Ovary (tissue), 9 donors: ENCODE measurements around the gene DNAAF5. TPM values are rescaled to one million over a fixed set of nuclear protein-coding genes. Genes with fewer than 3 reads are reported as not detected.

ENCODE experiments used
- DNase-seq, 5 donors: peaks; one replicate each; pipeline ENCODE4 v3.0.0-alpha.2; 2019 to 2020
- H3K27ac ChIP-seq, 2 donors: fragments of 200-600 bp; one replicate each; pipeline versions ENCODE4 v1.5.1 to v1.8.0; 2019 to 2022
- H3K27me3 ChIP-seq: fragments of 200-600 bp; one replicate; pipeline ENCODE4 v1.8.0; 2022
- H3K36me3 ChIP-seq: fragments of 200-600 bp; sonication (generic); one replicate; pipeline ENCODE4 v1.5.1; 2019
- H3K4me1 ChIP-seq: one replicate; pipeline ENCODE4 v1.8.1; 2013; ENCODE audit warnings: mild to moderate bottlenecking, moderate library complexity; ENCODE audit not compliant: insufficient read depth
- H3K4me3 ChIP-seq: fragments of 200-600 bp; sonication (generic); one replicate; pipeline ENCODE4 v1.5.1; 2017
- H3K9me3 ChIP-seq, 2 donors: fragments of 200-600 bp in 1 of 2; sonication (generic) in 1 of 2; one replicate each; pipeline versions ENCODE4 v1.5.1 to v1.8.1; 2013 to 2019; ENCODE audit warnings: mild to moderate bottlenecking in 1 of 2, moderate library complexity in 1 of 2
- CTCF ChIP-seq, 3 donors: fragments of 450-650 bp in 2 of 3; fragments of 200-600 bp in 1 of 3; IDR thresholded peaks; one replicate each; pipeline versions ENCODE4 v1.5.1 to v1.8.0; 2016 to 2022; ENCODE audit warnings: antibody characterized with exemption in 3 of 3, mild to moderate bottlenecking in 1 of 3
- EP300 ChIP-seq: sonication (generic); formaldehyde crosslinking; IDR thresholded peaks from one replicate; pipeline ENCODE4 v1.6.1; 2017; ENCODE audit warnings: antibody characterized with exemption
- POLR2A ChIP-seq: fragments of 450-650 bp; IDR thresholded peaks from one replicate; pipeline ENCODE4 v1.6.1; 2017; ENCODE audit warnings: antibody characterized with exemption, mild to moderate bottlenecking, moderate library complexity
- WGBS, 3 donors: extraction: QIAGEN DNeasy Blood & Tissue Kit in 1 of 3; methylation state at CpG; one replicate each; pipeline versions ENCODE4 v1.1.5 to v1.1.7; 2013 to 2017; 5-methylcytosine and 5-hydroxymethylcytosine counted together
- intact Hi-C, 4 donors: fragments of 100-400 bp; cut with DNase I; formaldehyde crosslinking; loops; one replicate each; pipeline versions ENCODE4 v1.11.0 to v1.15.1; 2022 to 2023
- polyA plus RNA-seq, 2 donors: library from polyadenylated mRNA; stranded (reverse); fragments of 200-250 nt in 1 of 2; fragments of 350-450 nt in 1 of 2; fragmentation: Illumina TruSeq in 1 of 2; extraction: RNeasy Lipid Tissue Mini Kit (QIAGEN cat#74804) in 1 of 2; gene quantifications; one replicate each; pipeline ENCODE4 v1.2.3, GENCODE V29; 2013 to 2014
- total RNA-seq, 7 donors: library from RNA; depleted of rRNA in 2 of 7; stranded (reverse); fragments of >200 nt in 2 of 7; fragmentation: NEBNext Ultra II Directional in 3 of 7; extraction: Animal tissue kit (Norgen Biotek cat#: 25700) in 3 of 7; gene quantifications; one replicate each; pipeline versions ENCODE4 v1.1.0 to v1.2.4, GENCODE V29; 2016 to 2023
- donor health status: DM: no; HTN: no; CAD: no; lungs with moderate emphysema.
- donor health status: DM: no; HTN: no; CAD: no.
- donor health status: Bipolar disorder and iron deficiency.
- donor health status: DM: yes; HTN: yes; CAD: no.
- donor health status: DM: no; HTN: no; CAD: no.
- donor health status: DM: yes; HTN: yes; CAD: no.

Gene DNAAF5
- total and polyA plus RNA-seq, 9 donors: 12.9 to 41.0 (median 21.3) TPM

DNA sequence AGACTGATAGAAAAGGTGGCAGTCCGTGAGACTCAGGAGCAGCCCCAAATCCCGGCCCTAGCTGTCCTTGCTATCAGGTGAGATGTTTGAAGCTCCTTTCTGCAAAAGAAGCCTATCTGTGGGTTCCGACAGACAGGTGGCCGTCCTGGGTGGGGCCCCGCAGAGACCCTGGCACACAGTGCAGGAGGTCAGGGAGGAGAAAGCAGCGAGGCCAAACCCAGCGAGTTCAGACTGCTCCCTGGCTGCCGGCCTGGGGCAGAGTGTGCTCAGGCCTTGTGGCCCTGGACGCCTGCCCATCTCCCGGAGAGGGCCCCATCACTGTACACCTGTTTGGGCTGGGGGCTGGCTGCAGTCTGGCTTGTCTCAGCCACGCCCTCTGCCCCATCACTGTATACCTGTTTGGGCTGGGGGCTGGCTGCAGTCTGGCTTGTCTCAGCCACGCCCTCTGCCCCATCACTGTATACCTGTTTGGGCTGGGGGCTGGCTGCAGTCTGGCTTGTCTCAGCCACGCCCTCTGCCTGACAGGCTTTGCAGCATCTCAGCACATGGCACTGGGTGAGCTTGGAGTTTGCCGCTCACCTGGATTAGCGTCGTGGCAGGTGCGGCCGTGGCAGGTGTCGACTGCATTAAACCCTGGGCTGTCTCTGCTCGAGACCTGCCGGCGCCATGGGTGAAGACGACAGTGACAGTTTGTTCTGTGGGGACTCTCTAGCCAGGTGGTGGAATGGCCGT lies 12.4 kb downstream of the DNAAF5 start:
- Histone ChIP-seq H3K4me3 (no peak overlapping the region), H3K4me1 (no peaks in the 10 kb centered on the region), H3K27me3 (no peaks in the 10 kb centered on the region), H3K9me3 (no peaks in the 10 kb centered on the region), H3K27ac (no peak overlapping the region), H3K36me3 (no peaks in the 10 kb centered on the region)
- intact Hi-C loops: no loop called here
- peak in 2 of 5 donors; percentile 12 to 30 for DNase-seq
- TF ChIP-seq EP300 (no peak), CTCF (IDR thresholded peaks at IDR 0.05) (no peak), POLR2A (no peak)
- WGBS, 3 donors: 87 to 92% (median 91%) methylated on average over 21 to 23 of the region's 24 CpGs

DNA sequence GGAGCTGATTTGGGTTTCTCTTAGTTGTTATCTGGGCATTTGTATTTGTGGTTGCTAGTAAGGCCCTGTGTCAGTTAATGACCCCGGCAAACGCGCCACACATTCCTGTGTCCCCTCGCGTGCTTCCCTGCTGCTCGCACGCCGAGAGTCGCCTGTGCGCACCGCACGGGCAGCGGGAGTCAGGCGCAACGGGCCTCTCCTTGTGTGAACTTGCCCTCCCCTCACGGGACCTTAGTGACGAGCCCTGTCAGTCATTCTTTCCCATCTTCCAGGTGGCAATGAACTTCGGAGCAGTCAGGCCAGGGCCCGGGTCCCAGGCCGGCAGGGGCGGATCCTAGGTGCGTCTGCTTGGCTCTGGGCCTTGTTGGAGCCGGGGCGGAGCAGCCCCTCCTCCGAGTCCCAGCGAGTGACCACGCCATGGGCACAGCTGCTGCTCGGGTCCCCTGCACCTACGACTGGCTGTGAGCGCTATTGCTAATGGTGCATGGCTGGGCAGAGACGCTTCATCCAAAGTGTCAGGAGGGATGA lies 13.0 kb downstream of the DNAAF5 start:
- no peaks in the 10 kb centered on the region for H3K36me3 ChIP-seq
- no peaks in the 10 kb centered on the region for H3K9me3 ChIP-seq
- no peak overlapping the region for H3K27ac ChIP-seq
- peak in 2 of 5 donors; percentile 16 to 28 for DNase-seq
- TF ChIP-seq CTCF (IDR thresholded peaks at IDR 0.05) (no peak), POLR2A (no peak), EP300 (no peak)
- WGBS, 3 donors: 91 to 96% (median 95%) methylated on average over 31 of the region's 31 CpGs
- H3K4me3 ChIP-seq: no peak overlapping the region
- H3K27me3 ChIP-seq: no peaks in the 10 kb centered on the region
- intact Hi-C loops: no loop called here
- no peaks in the 10 kb centered on the region for H3K4me1 ChIP-seq

DNA sequence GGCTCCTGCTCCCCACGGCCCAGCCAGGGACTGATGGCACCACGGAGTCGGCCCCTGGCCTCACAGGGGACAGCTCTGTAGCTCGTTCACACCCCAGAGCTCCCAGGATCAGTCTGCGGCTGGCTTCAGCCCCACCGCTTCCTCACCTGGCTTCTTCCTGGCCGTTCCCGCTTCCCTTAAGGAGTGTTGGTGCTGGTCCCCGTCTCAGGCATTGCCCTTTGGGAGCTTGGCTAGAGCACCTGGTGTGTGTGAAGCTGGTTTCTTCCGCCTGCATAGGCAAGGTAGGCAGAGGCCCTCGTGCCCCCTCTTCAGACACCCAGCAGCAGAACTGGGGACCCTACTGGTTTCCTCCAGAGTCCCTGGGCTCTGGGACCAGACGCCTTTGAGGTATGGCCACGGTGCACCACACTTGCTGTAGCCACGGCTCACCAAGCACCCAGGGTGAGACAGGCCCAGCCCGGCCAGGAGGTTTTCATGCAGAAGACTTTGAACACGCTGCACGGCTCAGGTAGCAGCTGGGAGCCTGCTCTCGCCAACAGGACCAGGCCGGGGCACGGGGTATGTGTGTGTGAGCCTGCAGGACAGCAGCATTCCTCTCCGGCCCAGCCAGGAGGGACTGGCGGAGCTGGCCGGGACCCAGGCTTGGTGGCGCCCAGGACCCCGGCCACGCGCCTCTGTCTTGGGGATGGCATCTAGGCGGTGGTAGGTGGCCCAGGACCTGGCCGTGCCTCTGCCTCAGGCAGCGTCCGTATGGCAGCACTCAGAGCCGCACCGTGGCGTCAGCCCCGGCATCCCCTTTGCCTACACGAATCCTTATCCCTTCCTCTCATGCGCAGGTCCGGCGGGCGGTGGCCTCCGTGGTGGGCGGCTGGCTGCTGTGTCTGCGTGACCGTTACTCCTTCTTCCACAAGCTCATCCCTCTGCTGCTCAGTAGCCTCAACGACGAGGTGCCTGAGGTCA lies 13.8 kb downstream of the DNAAF5 start:
- H3K36me3 ChIP-seq: no peaks in the 10 kb centered on the region
- no peak overlapping the region for H3K4me3 ChIP-seq
- intact Hi-C loops: no loop called here
- 94 to 96% (median 95%) methylated on average over 46 of the region's 46 CpGs for WGBS, 3 donors
- peak in 4 of 5 donors; percentile 4 to 29 (median 16) for DNase-seq
- no peaks in the 10 kb centered on the region for H3K4me1 ChIP-seq
- TF ChIP-seq CTCF (IDR thresholded peaks at IDR 0.05): no peak
- TF ChIP-seq POLR2A: no peak
- H3K9me3 ChIP-seq: no peaks in the 10 kb centered on the region
- no peaks in the 10 kb centered on the region for H3K27me3 ChIP-seq
- no peak overlapping the region for H3K27ac ChIP-seq

DNA sequence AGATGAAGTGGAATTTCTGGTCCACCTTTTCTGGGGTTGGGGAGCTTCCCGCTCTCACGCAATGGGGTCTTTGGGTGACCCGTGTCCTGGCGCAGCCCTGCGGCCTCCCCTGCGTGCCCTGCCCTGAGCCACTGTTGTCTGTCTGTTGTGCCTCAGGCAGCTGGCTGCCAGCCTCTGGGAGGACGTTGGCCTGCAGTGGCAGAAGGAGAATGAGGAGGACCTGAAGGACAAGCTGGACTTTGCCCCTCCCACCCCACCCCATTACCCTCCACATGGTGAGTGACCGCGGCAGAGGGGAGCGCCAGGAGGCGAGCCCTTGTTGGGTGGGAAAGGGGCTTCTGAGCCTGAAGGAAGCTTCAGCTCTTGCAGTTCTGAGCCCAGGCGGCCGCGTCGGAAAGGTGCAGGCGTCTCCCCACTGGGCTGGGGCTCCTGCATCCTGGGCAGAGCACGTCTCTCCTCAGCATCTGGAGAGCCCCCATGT lies 14.7 kb downstream of the DNAAF5 start:
- WGBS, 3 donors: 92 to 93% (median 93%) methylated on average over 17 of the region's 17 CpGs
- Histone ChIP-seq H3K27ac (no peak overlapping the region), H3K4me1 (no peaks in the 10 kb centered on the region), H3K27me3 (no peaks in the 10 kb centered on the region), H3K4me3 (no peak overlapping the region), H3K36me3 (no peaks in the 10 kb centered on the region), H3K9me3 (no peaks in the 10 kb centered on the region)
- TF ChIP-seq EP300 (no peak), POLR2A (no peak), CTCF (IDR thresholded peaks at IDR 0.05) (no peak)
- intact Hi-C loops: no loop called here
- DNase-seq: peak in 4 of 5 donors; percentile 5 to 19 (median 12)
